Mesothelial cell of epicardium (in vitro differentiated cells): ENCODE measurements around the gene HDAC4. TPM values are rescaled to one million over a fixed set of nuclear protein-coding genes. Genes with fewer than 3 reads are reported as not detected.
A peak's percentile ranks its signal among the peaks of the same experiment; 100 is the strongest.

Experiments
- DNase-seq, 2 experiments: peaks; one replicate each; pipeline ENCODE4 v3.0.0; 2021; ENCODE audit warnings: low spot score in 2 of 2; ENCODE audit not compliant: unreplicated experiment in 2 of 2
- H3K27ac Mint-ChIP-seq: 2 replicates; pipeline ENCODE4 v1.8.0; 2021; ENCODE audit warnings: mixed read lengths
- H3K27me3 Mint-ChIP-seq: 2 replicates; pipeline ENCODE4 v1.8.0; 2021; ENCODE audit warnings: low read depth, mixed read lengths
- H3K36me3 Mint-ChIP-seq: 2 replicates; pipeline ENCODE4 v1.8.0; 2021; ENCODE audit warnings: mixed read lengths
- H3K4me1 Mint-ChIP-seq: 2 replicates; pipeline ENCODE4 v1.8.0; 2021; ENCODE audit warnings: mixed read lengths
- H3K4me3 Mint-ChIP-seq: 2 replicates; pipeline ENCODE4 v1.8.0; 2021; ENCODE audit warnings: mild to moderate bottlenecking, moderate library complexity, mixed read lengths
- H3K9me3 Mint-ChIP-seq: 2 replicates; pipeline ENCODE4 v1.8.0; 2021; ENCODE audit warnings: mixed read lengths
- total RNA-seq: library from RNA; stranded (reverse); gene quantifications from 3 replicates; pipeline ENCODE4 v1.2.1, GENCODE V29; 2021
- TF ChIP-seq, protein P1 (sequence below): fragments of 200-600 bp; sonication (generic); IDR thresholded peaks from one replicate; pipeline ENCODE4 v1.5.0; 2021; ENCODE audit warnings: antibody characterized with exemption; ENCODE audit not compliant: unreplicated experiment

HDAC4 gene
- total RNA-seq, 1 donor from 2014 or later, result 59.2 TPM

GRCh38 chr2:239339241-239339640 lies 61.6 kb downstream of the HDAC4 start:
- H3K27me3 Mint-ChIP-seq, result no peaks in the 10 kb centered on the region
- DNase-seq, result no peak
- H3K4me3 Mint-ChIP-seq, result no peak overlapping the region
- peaks cover 11% of the 10 kb centered on the region for H3K4me1 Mint-ChIP-seq
- TF ChIP-seq, protein P1, sequence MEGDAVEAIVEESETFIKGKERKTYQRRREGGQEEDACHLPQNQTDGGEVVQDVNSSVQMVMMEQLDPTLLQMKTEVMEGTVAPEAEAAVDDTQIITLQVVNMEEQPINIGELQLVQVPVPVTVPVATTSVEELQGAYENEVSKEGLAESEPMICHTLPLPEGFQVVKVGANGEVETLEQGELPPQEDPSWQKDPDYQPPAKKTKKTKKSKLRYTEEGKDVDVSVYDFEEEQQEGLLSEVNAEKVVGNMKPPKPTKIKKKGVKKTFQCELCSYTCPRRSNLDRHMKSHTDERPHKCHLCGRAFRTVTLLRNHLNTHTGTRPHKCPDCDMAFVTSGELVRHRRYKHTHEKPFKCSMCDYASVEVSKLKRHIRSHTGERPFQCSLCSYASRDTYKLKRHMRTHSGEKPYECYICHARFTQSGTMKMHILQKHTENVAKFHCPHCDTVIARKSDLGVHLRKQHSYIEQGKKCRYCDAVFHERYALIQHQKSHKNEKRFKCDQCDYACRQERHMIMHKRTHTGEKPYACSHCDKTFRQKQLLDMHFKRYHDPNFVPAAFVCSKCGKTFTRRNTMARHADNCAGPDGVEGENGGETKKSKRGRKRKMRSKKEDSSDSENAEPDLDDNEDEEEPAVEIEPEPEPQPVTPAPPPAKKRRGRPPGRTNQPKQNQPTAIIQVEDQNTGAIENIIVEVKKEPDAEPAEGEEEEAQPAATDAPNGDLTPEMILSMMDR, result no peak
- H3K27ac Mint-ChIP-seq, result no peak overlapping the region
- peaks cover 9% of the 10 kb centered on the region for H3K36me3 Mint-ChIP-seq
- peaks cover 9% of the 10 kb centered on the region for H3K9me3 Mint-ChIP-seq

GRCh38 chr2:239337877-239338484 lies 62.8 kb downstream of the HDAC4 start:
- H3K4me3 Mint-ChIP-seq, result no peak overlapping the region
- no peak for DNase-seq
- H3K27me3 Mint-ChIP-seq, result no peaks in the 10 kb centered on the region
- peaks cover 9% of the 10 kb centered on the region for H3K9me3 Mint-ChIP-seq
- peaks cover 9% of the 10 kb centered on the region for H3K36me3 Mint-ChIP-seq
- H3K27ac Mint-ChIP-seq, result peak overlapping the region; percentile 17
- TF ChIP-seq, protein P1, result no peak
- peaks cover 12% of the 10 kb centered on the region for H3K4me1 Mint-ChIP-seq

DNA sequence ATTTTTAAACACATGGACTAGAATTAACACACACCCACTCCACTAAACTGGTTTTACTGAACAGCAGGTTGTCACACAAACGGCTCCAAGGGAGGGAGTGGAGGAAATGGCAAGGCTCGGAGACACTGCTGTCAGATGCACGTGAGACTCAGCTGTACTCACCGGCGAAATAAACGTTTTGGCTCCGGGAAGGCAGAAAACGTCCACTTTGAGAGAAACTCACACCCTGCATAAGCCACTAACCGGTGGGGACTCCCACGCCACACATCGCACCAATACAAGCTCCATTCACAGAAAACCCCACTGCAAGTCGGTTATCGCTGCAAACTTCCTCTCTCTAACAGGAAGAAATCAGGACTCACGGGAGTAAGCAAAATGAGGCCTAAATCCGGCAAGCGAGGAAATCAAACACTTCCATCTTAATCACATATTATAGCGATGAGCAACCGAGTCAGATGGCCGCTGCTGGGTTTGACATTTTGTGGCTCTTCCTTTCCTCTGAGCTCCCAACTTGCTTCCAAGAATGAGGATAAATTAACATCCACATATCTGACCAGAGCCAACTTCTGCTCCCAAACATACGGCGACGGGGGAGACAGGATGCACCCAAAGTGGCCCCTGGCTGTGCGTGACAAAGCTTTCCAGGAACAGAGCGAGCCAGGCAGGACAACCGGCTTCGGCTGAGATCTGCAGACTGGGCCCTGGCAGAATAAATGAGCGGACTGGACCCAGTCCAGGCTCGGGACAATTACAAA lies 63.5 kb downstream of the HDAC4 start:
- H3K27ac Mint-ChIP-seq, result no peak overlapping the region
- no peaks in the 10 kb centered on the region for H3K27me3 Mint-ChIP-seq
- H3K36me3 Mint-ChIP-seq, result peaks cover 8% of the 10 kb centered on the region
- peaks cover 7% of the 10 kb centered on the region for H3K9me3 Mint-ChIP-seq
- no peak for DNase-seq
- TF ChIP-seq, protein P1, result no peak
- no peak overlapping the region for H3K4me3 Mint-ChIP-seq
- peaks cover 13% of the 10 kb centered on the region for H3K4me1 Mint-ChIP-seq

GRCh38 chr2:239331560-239331959 lies 69.3 kb downstream of the HDAC4 start:
- Mint-ChIP-seq H3K27me3 (no peaks in the 10 kb centered on the region), H3K27ac (peak overlapping the region; percentile 66), H3K36me3 (peaks cover 5% of the 10 kb centered on the region), H3K9me3 (peaks cover 4% of the 10 kb centered on the region), H3K4me3 (no peak overlapping the region), H3K4me1 (peaks cover 56% of the 10 kb centered on the region)
- TF ChIP-seq, protein P1, result no peak
- no peak for DNase-seq

DNA sequence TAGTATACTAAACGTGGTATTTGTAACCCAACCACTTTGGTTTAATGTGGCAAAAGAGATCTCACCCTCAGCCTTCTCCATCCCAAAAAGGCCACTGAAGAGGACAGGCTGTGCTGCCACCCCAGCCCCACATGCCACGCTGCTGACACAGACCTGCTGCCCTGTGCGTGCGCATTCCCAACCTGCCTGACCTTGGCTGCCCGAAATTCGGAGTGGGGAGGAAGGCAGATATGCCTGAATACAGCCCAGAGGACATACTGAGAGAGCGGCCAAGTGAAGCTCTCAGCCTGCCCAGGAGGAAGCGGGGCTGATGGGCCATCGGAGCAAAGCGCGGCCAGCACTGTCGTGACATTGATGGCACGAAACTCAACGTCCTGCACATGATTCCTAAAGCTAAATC lies 70.0 kb downstream of the HDAC4 start:
- H3K4me1 Mint-ChIP-seq, result peaks cover 56% of the 10 kb centered on the region
- peaks cover 5% of the 10 kb centered on the region for H3K36me3 Mint-ChIP-seq
- TF ChIP-seq, protein P1, result no peak
- no peaks in the 10 kb centered on the region for H3K27me3 Mint-ChIP-seq
- H3K27ac Mint-ChIP-seq, result peak overlapping the region; percentile 30
- H3K9me3 Mint-ChIP-seq, result peaks cover 4% of the 10 kb centered on the region
- no peak for DNase-seq
- H3K4me3 Mint-ChIP-seq, result no peak overlapping the region
